ENCODE data around the gene ERG28.

Gene ERG28

GRCh38 chr14:75631453-75631831 is 29.2 kb downstream of the ERG28 start:
- H3K4me3 ChIP-seq (replicated peaks; ENCODE audit: insufficient read depth, low read length): no peak overlapping the region
- TF ChIP-seq SPI1 (IDR thresholded peaks at IDR 0.05; ENCODE audit: borderline replicate concordance, low read depth) (no peak), POLR2AphosphoS5 (IDR thresholded peaks at IDR 0.05; ENCODE audit: low read depth) (no peak)
- no peak for DNase-seq (ENCODE audit: low read depth in 1 of 2, low spot score in 1 of 2)
- H3K27ac ChIP-seq (replicated peaks): no peak overlapping the region
- H3K27me3 ChIP-seq (ENCODE audit: insufficient read depth, poor library complexity, severe bottlenecking): no peaks in the 10 kb centered on the region

GRCh38 chr14:75630695-75631452 is 29.8 kb downstream of the ERG28 start:
- Histone ChIP-seq H3K4me3 (replicated peaks; ENCODE audit: insufficient read depth, low read length) (no peak overlapping the region), H3K27ac (replicated peaks) (no peak overlapping the region), H3K27me3 (ENCODE audit: insufficient read depth, poor library complexity, severe bottlenecking) (no peaks in the 10 kb centered on the region)
- TF ChIP-seq SPI1 (IDR thresholded peaks at IDR 0.05; ENCODE audit: borderline replicate concordance, low read depth): no peak
- no peak for TF ChIP-seq GABPA (IDR thresholded peaks at IDR 0.05; ENCODE audit: low read depth)
- DNase-seq (ENCODE audit: low read depth in 1 of 2, low spot score in 1 of 2): no peak

GRCh38 chr14:75628816-75629215 is 31.9 kb downstream of the ERG28 start:
- H3K27ac ChIP-seq (replicated peaks): no peak overlapping the region
- no peak overlapping the region for H3K4me3 ChIP-seq (replicated peaks; ENCODE audit: insufficient read depth, low read length)
- no peaks in the 10 kb centered on the region for H3K27me3 ChIP-seq (ENCODE audit: insufficient read depth, poor library complexity, severe bottlenecking)
- TF ChIP-seq GABPA (IDR thresholded peaks at IDR 0.05; ENCODE audit: low read depth) (no peak), SPI1 (IDR thresholded peaks at IDR 0.05; ENCODE audit: borderline replicate concordance, low read depth) (no peak), CTCF (IDR thresholded peaks at IDR 0.05; ENCODE audit: insufficient read depth, low read length) (no peak), POLR2AphosphoS5 (IDR thresholded peaks at IDR 0.05; ENCODE audit: low read depth) (no peak)
- TF ChIP-seq, protein P1, sequence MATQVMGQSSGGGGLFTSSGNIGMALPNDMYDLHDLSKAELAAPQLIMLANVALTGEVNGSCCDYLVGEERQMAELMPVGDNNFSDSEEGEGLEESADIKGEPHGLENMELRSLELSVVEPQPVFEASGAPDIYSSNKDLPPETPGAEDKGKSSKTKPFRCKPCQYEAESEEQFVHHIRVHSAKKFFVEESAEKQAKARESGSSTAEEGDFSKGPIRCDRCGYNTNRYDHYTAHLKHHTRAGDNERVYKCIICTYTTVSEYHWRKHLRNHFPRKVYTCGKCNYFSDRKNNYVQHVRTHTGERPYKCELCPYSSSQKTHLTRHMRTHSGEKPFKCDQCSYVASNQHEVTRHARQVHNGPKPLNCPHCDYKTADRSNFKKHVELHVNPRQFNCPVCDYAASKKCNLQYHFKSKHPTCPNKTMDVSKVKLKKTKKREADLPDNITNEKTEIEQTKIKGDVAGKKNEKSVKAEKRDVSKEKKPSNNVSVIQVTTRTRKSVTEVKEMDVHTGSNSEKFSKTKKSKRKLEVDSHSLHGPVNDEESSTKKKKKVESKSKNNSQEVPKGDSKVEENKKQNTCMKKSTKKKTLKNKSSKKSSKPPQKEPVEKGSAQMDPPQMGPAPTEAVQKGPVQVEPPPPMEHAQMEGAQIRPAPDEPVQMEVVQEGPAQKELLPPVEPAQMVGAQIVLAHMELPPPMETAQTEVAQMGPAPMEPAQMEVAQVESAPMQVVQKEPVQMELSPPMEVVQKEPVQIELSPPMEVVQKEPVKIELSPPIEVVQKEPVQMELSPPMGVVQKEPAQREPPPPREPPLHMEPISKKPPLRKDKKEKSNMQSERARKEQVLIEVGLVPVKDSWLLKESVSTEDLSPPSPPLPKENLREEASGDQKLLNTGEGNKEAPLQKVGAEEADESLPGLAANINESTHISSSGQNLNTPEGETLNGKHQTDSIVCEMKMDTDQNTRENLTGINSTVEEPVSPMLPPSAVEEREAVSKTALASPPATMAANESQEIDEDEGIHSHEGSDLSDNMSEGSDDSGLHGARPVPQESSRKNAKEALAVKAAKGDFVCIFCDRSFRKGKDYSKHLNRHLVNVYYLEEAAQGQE (IDR thresholded peaks at IDR 0.05; ENCODE audit: insufficient replicate concordance, low read depth): no peak
- DNase-seq (ENCODE audit: low read depth in 1 of 2, low spot score in 1 of 2): no peak

- TF ChIP-seq, protein P1 (IDR thresholded peaks at IDR 0.05; ENCODE audit: insufficient replicate concordance, low read depth): no peak
- TF ChIP-seq SPI1 (IDR thresholded peaks at IDR 0.05; ENCODE audit: borderline replicate concordance, low read depth) (no peak), CTCF (IDR thresholded peaks at IDR 0.05; ENCODE audit: insufficient read depth, low read length) (no peak), GABPA (IDR thresholded peaks at IDR 0.05; ENCODE audit: low read depth) (no peak), POLR2AphosphoS5 (IDR thresholded peaks at IDR 0.05; ENCODE audit: low read depth) (no peak)
- Histone ChIP-seq H3K4me3 (replicated peaks; ENCODE audit: insufficient read depth, low read length) (no peak overlapping the region), H3K27me3 (ENCODE audit: insufficient read depth, poor library complexity, severe bottlenecking) (no peaks in the 10 kb centered on the region), H3K27ac (replicated peaks) (no peak overlapping the region)
- DNase-seq (ENCODE audit: low read depth in 1 of 2, low spot score in 1 of 2): no peak
These were observed 33.3 kb downstream of the ERG28 start for GRCh38 chr14:75627406-75627805.

DNA sequence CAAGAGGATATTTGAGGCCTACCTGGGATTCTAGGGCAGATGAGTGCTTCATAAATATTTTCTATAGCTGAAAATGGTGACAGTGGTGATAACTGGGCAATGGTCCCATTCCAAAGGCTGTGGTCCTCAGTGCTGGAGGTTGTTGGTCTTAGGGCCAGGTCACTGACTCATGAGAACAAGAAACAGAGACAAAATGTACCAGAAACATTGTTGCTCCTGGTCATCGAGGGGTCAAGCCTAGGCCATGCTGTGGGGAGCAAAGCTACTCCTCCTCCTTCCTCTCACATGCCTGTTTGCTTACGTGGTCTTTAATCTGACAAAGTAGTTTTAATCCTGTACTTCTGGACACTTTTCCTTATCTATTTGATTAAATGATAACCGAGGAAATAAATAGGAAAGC is 33.8 kb downstream of the ERG28 start:
- no peaks in the 10 kb centered on the region for H3K27me3 ChIP-seq (ENCODE audit: insufficient read depth, poor library complexity, severe bottlenecking)
- no peak overlapping the region for H3K27ac ChIP-seq (replicated peaks)
- no peak overlapping the region for H3K4me3 ChIP-seq (replicated peaks; ENCODE audit: insufficient read depth, low read length)
- no peak for DNase-seq (ENCODE audit: low read depth in 1 of 2, low spot score in 1 of 2)
- no peak for TF ChIP-seq GABPA (IDR thresholded peaks at IDR 0.05; ENCODE audit: low read depth)
- TF ChIP-seq, protein P1 (IDR thresholded peaks at IDR 0.05; ENCODE audit: insufficient replicate concordance, low read depth): no peak
- no peak for TF ChIP-seq POLR2AphosphoS5 (IDR thresholded peaks at IDR 0.05; ENCODE audit: low read depth)
- no peak for TF ChIP-seq SPI1 (IDR thresholded peaks at IDR 0.05; ENCODE audit: borderline replicate concordance, low read depth)
- no peak for TF ChIP-seq CTCF (IDR thresholded peaks at IDR 0.05; ENCODE audit: insufficient read depth, low read length)

Measured in HL-60 (cell line).